ENCODE results near the gene ATP2C1. TPM values are rescaled to one million over a fixed set of nuclear protein-coding genes. Genes with fewer than 3 reads are reported as not detected.

The ATP2C1 gene
- total RNA-seq, 4 donors from 2014 or later: 25.1 to 41.7 (median 26.4) TPM

DNA sequence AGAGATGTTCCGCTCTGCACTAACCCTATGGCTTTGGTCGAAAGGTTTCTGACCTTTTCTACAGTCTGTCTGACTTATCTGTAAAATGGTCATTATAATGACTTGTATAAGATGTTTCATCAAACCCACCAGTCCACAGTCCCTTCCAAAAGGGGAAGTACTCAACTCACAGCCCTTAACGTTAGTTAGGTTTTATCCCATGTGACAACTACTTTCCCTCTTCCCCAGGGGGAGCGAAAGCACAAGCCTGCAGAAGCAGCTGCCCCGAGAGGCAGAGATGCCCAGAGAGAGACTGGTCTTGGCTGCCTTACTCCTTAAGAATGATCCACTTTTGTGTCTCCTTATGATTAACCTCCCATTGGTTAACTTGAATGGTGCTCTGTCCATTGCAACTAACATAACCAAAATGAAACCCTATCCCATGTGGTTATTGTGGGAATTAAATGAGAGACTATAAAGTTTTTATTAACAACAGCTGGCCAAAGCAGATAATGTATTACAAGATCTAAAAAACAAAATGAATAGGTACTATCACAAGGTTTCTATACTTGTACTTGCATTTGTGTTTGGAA, 126.3 kb downstream of the ATP2C1 start:
- intact Hi-C loops (cut with DNase I; ENCODE audit: low total_unique reads): no loop called here
- H3K4me1 ChIP-seq: peaks cover under 1 to 19% of the 10 kb centered on the region in 2 donors
- H3K9me3 ChIP-seq: no peaks in the 10 kb centered on the region
- H3K27ac ChIP-seq: no peak overlapping the region
- TF ChIP-seq, protein P1, sequence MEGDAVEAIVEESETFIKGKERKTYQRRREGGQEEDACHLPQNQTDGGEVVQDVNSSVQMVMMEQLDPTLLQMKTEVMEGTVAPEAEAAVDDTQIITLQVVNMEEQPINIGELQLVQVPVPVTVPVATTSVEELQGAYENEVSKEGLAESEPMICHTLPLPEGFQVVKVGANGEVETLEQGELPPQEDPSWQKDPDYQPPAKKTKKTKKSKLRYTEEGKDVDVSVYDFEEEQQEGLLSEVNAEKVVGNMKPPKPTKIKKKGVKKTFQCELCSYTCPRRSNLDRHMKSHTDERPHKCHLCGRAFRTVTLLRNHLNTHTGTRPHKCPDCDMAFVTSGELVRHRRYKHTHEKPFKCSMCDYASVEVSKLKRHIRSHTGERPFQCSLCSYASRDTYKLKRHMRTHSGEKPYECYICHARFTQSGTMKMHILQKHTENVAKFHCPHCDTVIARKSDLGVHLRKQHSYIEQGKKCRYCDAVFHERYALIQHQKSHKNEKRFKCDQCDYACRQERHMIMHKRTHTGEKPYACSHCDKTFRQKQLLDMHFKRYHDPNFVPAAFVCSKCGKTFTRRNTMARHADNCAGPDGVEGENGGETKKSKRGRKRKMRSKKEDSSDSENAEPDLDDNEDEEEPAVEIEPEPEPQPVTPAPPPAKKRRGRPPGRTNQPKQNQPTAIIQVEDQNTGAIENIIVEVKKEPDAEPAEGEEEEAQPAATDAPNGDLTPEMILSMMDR (IDR thresholded peaks at IDR 0.05 in 4 of 5, conservative IDR thresholded peaks at IDR 0.05 in 1 of 5): no peak
- TF ChIP-seq POLR2A (IDR thresholded peaks at IDR 0.05): no peak
- peaks cover 0 to 30% of the 10 kb centered on the region in 2 donors for H3K36me3 ChIP-seq
- H3K27me3 ChIP-seq: no peaks in the 10 kb centered on the region
- H3K4me3 ChIP-seq: no peak overlapping the region
- ATAC-seq (no peak), DNase-seq (no peak)
- in situ Hi-C loops (cut with MboI; ENCODE audit: low sequenced_read_pairs in 4 of 4): loop anchor here in 1 of 4 donors (10.0 kb wide), 1 partner anchor 485 kb away; the partner anchor contains the start of gene MRPL3

DNA sequence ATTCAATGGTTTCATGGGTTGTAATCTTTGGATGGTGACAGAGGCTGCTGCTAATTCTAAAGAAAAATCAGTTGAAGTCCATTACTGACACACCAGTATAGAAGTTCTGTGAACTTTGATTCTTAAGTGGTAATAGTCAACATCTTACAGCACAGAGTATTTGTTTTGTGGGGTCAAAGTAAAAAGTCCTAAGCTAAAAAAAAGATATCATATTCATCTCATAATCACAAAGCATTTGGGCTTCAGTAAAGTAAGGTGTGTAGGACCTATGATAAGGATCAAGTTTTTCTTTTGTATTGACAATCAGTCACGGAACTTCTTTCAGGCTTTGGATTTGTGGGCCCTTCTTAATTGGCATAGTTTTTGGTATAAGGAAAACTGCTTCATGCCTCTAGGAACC, 131.7 kb downstream of the ATP2C1 start:
- Histone ChIP-seq H3K27ac (no peak overlapping the region), H3K4me1 (peaks cover 10 to 23% of the 10 kb centered on the region in 2 donors), H3K27me3 (no peaks in the 10 kb centered on the region), H3K4me3 (peak overlapping the region; percentile 68 to 85 (median 78)), H3K9me3 (no peaks in the 10 kb centered on the region), H3K36me3 (no peaks in the 10 kb centered on the region)
- intact Hi-C loops (cut with DNase I; ENCODE audit: low total_unique reads): loop anchor here (5.0 kb wide), 1 partner anchor 477 kb away; the partner anchor contains the start of gene MRPL3
- no peak for TF ChIP-seq POLR2A (IDR thresholded peaks at IDR 0.05)
- TF ChIP-seq, protein P1 (IDR thresholded peaks at IDR 0.05 in 4 of 5, conservative IDR thresholded peaks at IDR 0.05 in 1 of 5): no peak
- DNase-seq (no peak), ATAC-seq (no peak)
- in situ Hi-C loops (cut with MboI; ENCODE audit: low sequenced_read_pairs in 4 of 4): loop anchor here in 2 of 4 donors (10.0 to 25.0 kb wide), 2 partner anchors 479 to 1012 kb away; partner anchors contain the start of genes CPNE4 (in 1 of the 2) and MRPL3 (in 1 of the 2)

GRCh38 chr3:131026321-131027151, 132.7 kb downstream of the ATP2C1 start, which contains the start of the genes ASTE1 and NEK11:
Gene ASTE1, minus strand, starts transcription at chr3:131026825. Its CDS starts 1,519 bp downstream, at chr3:131025306.
Gene NEK11, plus strand, starts transcription at chr3:131026877. Its CDS starts 2,832 bp downstream, at chr3:131029709.
- TF ChIP-seq, protein P1 (IDR thresholded peaks at IDR 0.05 in 4 of 5, conservative IDR thresholded peaks at IDR 0.05 in 1 of 5): no peak
- peak in 1 of 2 donors; percentile 27 for TF ChIP-seq POLR2A (IDR thresholded peaks at IDR 0.05)
- in situ Hi-C loops (cut with MboI; ENCODE audit: low sequenced_read_pairs in 4 of 4): loop anchor here in 2 of 4 donors (10.0 to 25.0 kb wide), 2 partner anchors 478 to 1011 kb away; partner anchors contain the start of genes CPNE4 (in 1 of the 2) and MRPL3 (in 1 of the 2)
- peaks cover 10 to 19% of the 10 kb centered on the region in 2 donors for H3K4me1 ChIP-seq

DNA sequence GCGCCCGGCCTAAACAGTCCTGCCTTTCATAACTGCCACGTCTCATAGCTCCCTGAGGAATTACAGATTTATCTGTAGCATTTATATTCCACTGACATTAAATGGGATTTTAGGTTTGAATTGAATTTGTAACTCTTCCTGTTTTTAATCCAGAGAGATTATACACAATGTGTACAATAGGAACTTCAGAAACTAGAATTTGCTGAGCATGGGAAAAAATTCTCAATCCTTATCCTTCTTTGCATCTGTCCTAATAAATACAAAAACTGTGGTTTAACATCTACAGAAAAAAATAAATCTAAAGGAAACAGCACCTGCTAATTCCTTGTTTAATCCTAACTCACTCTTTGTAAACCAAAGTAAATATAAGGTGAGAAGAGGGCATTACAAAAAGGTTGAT, 135.0 kb downstream of the ATP2C1 start:
- H3K36me3 ChIP-seq: no peaks in the 10 kb centered on the region
- H3K9me3 ChIP-seq: no peaks in the 10 kb centered on the region
- no peaks in the 10 kb centered on the region for H3K27me3 ChIP-seq
- H3K27ac ChIP-seq: no peak overlapping the region
- H3K4me1 ChIP-seq: peaks cover 10 to 16% of the 10 kb centered on the region in 2 donors
- in situ Hi-C loops (cut with MboI; ENCODE audit: low sequenced_read_pairs in 4 of 4) (loop anchor here in 2 of 4 donors (10.0 to 25.0 kb wide), 2 partner anchors 476 to 1008 kb away; partner anchors contain the start of genes CPNE4 (in 1 of the 2) and MRPL3 (in 1 of the 2)), intact Hi-C loops (cut with DNase I; ENCODE audit: low total_unique reads) (loop anchor here (5.0 kb wide), 1 partner anchor 473 kb away; the partner anchor contains the start of gene MRPL3)
- H3K4me3 ChIP-seq: no peak overlapping the region
- ATAC-seq (no peak), DNase-seq (no peak)
- TF ChIP-seq POLR2A (IDR thresholded peaks at IDR 0.05): no peak
- TF ChIP-seq, protein P1 (IDR thresholded peaks at IDR 0.05 in 4 of 5, conservative IDR thresholded peaks at IDR 0.05 in 1 of 5): no peak

More at GRCh38 chr3:131026321-131027151, 132.7 kb downstream of the ATP2C1 start, which contains the start of the genes ASTE1 and NEK11:
- intact Hi-C loops (cut with DNase I; ENCODE audit: low total_unique reads): loop anchor here (5.0 kb wide), 1 partner anchor 476 kb away; the partner anchor contains the start of gene MRPL3
- Histone ChIP-seq H3K4me3 (peak within 1 kb of the TSS; percentile 68 to 85 (median 78)), H3K9me3 (no peaks in the 10 kb centered on the region), H3K36me3 (no peaks in the 10 kb centered on the region), H3K27ac (peak within 1 kb of the TSS; percentile 83 to 88 (median 84)), H3K27me3 (no peaks in the 10 kb centered on the region)
- DNase-seq (peak; percentile 75 to 76), ATAC-seq (peak; percentile 96 to 97)

All from gastrocnemius medialis (tissue), 4 donors.